Retinal pigment epithelial cell (primary cell): Measurements from ENCODE around the gene ZNF296.
A peak's percentile ranks its signal among the peaks of the same experiment; 100 is the strongest.

Experiments
- DNase-seq: peaks from one replicate; pipeline ENCODE4 v3.0.0-alpha.2; 2010; ENCODE audit warnings: low read depth
- H3K4me3 ChIP-seq: 2 replicates; pipeline ENCODE4 v1.5.1; 2011; ENCODE audit warnings: mild to moderate bottlenecking, low read length, control low read depth, moderate library complexity
- CTCF ChIP-seq: conservative IDR thresholded peaks from 2 replicates; pipeline ENCODE4 v1.5.1; 2011; ENCODE audit warnings: low read depth, low read length, control low read depth, inconsistent platforms

Gene ZNF296

GRCh38 chr19:45097776-45098520 is 21.7 kb upstream of the ZNF296 start:
- TF ChIP-seq CTCF: no peak
- no peak overlapping the region for H3K4me3 ChIP-seq
- DNase-seq: peak; percentile 96

DNA sequence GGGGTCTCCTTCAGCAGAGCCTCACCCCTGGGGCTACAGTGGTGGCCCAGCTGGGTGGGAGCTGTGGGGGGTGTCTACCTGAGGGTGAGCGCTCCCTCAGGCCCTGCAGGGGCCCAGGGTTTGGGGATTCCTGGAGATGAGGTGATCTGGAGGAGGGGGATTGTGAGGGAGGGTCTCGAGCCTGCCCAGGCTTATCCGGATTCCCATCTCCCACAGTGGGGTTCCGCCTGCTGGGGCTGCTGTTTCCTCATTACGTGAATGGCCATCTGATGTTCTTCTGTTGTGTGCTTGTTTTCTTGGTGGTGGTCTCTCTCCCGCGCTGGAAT is 21.1 kb upstream of the ZNF296 start:
- TF ChIP-seq CTCF: no peak

DNA sequence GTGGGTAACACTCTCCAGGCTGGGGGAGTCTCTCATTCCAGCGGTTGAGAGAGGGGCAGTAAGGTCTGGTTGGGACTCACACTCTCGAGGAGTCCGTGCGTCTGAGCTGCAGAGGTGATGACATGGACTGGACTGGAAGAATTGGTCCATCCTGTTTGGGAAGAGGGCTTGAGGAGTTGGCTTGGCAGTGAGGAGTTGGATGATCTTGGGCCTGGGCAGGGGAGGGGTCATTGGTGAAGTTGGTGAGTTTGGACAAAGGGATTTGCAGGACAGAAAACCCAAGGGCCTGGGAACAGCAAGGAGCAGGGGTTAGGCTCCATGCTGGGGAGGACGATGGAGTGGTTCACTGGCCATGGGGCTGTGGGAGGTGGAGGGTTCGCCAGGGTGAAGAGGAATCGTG is 20.4 kb upstream of the ZNF296 start:
- DNase-seq: no peak
- no peak overlapping the region for H3K4me3 ChIP-seq
- no peak for TF ChIP-seq CTCF

More for the DNA sequence above, 21.1 kb upstream of the ZNF296 start:
- H3K4me3 ChIP-seq: no peak overlapping the region
- DNase-seq: no peak

DNA sequence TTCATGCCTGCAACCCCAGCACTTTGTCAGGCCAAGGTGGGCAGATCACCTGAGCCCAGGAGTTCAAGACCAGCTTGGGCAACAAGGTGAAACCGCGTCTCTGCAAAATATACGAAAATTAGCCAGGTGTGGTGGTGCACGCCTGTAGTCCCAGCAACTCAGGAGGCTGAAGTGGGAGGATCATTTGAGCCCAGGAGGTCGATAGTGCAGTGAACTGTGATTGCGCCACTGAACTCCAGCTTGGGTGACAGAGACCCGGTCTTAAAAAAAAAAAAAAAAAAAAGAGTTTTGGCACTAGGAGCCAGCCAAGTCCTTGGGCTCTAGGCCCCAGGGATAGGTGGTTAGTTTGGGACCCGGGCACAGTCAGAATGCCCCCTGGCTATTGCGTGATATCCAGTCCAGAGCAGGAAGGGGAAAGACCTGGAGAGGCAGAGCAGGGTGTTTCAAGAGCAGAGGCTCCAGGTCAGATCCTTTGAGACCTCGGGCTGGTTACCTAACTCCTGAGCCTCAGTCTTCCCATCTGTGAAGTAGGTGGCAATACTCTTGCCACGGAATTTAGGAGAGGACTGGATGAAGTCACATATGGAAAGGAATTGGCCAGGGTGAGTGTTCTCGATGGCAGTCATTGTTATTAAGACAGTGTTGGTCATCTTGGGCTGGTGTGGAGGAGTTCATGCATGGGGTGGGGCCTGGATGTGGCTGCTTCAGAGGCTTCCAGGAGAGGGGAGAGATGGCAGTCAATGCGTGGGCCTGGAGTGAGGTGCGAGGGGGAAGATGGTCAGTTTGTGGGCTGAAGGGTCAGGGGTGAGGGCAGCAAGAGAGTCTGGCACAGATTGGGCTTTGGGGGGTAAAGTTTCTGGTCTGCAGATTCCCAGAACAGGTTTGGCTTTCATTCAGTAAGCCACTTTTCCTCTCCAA is 19.5 kb upstream of the ZNF296 start:
- DNase-seq: no peak
- H3K4me3 ChIP-seq: no peak overlapping the region
- TF ChIP-seq CTCF: no peak

- DNase-seq: no peak
- no peak for TF ChIP-seq CTCF
- H3K4me3 ChIP-seq: peak overlapping the region; percentile 94
Observed at GRCh38 chr19:45094707-45095106, 18.4 kb upstream of the ZNF296 start.

DNA sequence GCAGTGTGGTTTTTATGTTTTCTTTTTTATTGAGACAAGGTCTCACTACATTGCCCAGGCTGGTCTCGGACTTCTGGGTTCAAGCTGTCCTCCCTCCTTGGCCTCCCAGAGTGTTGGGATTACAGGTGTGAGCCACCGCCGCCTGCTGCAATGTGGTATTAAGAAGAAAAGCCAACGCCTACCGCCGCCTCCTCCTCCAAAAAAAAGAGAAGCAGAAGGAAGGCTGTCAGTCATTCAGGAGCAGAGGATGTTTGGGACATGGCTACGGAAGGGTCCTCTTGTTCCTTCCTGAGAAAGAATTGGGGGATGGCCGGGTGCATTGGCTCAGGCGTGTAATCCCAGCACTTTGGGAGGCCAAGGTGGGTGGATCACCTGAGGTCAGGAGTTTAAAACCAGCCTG is 17.9 kb upstream of the ZNF296 start:
- peak overlapping the region; percentile 94 for H3K4me3 ChIP-seq
- no peak for DNase-seq
- no peak for TF ChIP-seq CTCF
